Measurements from ENCODE around the gene FTCD. TPM values are rescaled to one million over a fixed set of nuclear protein-coding genes. Genes with fewer than 3 reads are reported as not detected.
A peak's percentile ranks its signal among the peaks of the same experiment; 100 is the strongest.

Gene FTCD
- total RNA-seq, 1 donor from 2014 or later, result 2.3 TPM

- DNase-seq (ENCODE audit: extremely low spot score, unreplicated experiment), result no peak
- no peaks in the 10 kb centered on the region for H3K27me3 Mint-ChIP-seq (ENCODE audit: unreplicated experiment)
- peaks cover 61% of the 10 kb centered on the region for H3K36me3 Mint-ChIP-seq (ENCODE audit: unreplicated experiment)
- H3K9me3 Mint-ChIP-seq (ENCODE audit: unreplicated experiment), result no peaks in the 10 kb centered on the region
- TF ChIP-seq CTCF (IDR thresholded peaks at IDR 0.05), result no peak
- no peaks in the 10 kb centered on the region for H3K4me1 Mint-ChIP-seq (ENCODE audit: unreplicated experiment)
- no peak overlapping the region for H3K4me3 Mint-ChIP-seq (ENCODE audit: unreplicated experiment)
- no peak overlapping the region for H3K27ac Mint-ChIP-seq (ENCODE audit: unreplicated experiment)
Measured at GRCh38 chr21:46199436-46200373, 44.3 kb upstream of the FTCD start.

DNA sequence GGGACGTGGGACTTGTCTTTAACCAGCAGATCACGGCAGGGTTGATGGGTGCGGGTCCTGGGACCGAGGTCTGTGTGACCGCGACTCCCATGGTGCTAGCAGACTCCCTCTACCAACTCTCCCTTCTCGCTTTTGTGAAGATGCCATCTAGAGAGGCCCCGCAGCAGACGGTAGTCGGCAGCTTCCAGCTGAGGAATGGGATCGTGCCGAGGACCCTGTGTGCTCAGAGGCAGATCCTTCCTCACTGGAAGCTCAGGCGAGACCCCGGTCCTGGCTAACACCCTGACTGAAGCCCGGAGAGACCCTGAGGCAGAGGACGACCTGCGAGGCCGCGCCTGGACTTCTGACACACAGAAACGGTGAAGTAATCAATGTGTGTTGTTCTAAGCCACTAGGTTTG lies 41.4 kb upstream of the FTCD start:
- Mint-ChIP-seq H3K9me3 (ENCODE audit: unreplicated experiment) (no peaks in the 10 kb centered on the region), H3K4me1 (ENCODE audit: unreplicated experiment) (no peaks in the 10 kb centered on the region), H3K27ac (ENCODE audit: unreplicated experiment) (no peak overlapping the region), H3K27me3 (ENCODE audit: unreplicated experiment) (no peaks in the 10 kb centered on the region), H3K4me3 (ENCODE audit: unreplicated experiment) (no peak overlapping the region), H3K36me3 (ENCODE audit: unreplicated experiment) (peaks cover 58% of the 10 kb centered on the region)
- no peak for TF ChIP-seq CTCF (IDR thresholded peaks at IDR 0.05)
- DNase-seq (ENCODE audit: extremely low spot score, unreplicated experiment), result peak; percentile 70

DNA sequence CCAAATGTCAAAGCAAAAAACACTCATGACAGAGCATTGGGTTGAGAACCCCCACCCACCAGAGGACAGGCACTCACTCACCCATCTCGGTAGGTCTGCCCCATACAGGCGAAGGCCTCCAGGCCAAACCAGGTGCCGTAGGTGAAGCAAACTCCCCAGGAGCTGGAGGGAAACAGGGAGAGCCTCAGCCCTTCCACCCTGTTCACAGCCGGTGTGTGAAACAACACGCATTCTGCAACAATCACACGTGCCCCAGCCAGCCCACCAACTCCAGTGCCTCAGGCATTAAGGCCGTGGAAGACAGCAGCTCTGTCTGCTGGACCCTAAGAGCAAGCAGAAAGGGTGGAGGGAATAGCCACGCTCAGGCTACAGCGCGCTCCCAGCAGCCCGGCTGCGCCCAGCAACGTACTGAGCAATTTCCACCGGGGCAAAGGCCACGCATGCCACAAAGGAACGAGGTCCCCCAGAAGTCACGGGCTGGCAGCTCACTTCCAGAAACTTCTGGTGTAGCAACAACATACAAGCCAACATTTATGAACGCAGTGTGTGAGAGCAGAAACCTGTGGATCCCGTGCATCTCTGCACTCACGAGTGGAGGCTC lies 40.3 kb upstream of the FTCD start:
- no peak overlapping the region for H3K27ac Mint-ChIP-seq (ENCODE audit: unreplicated experiment)
- DNase-seq (ENCODE audit: extremely low spot score, unreplicated experiment), result peak; percentile 71
- no peak overlapping the region for H3K4me3 Mint-ChIP-seq (ENCODE audit: unreplicated experiment)
- H3K9me3 Mint-ChIP-seq (ENCODE audit: unreplicated experiment), result no peaks in the 10 kb centered on the region
- peaks cover 9% of the 10 kb centered on the region for H3K4me1 Mint-ChIP-seq (ENCODE audit: unreplicated experiment)
- H3K27me3 Mint-ChIP-seq (ENCODE audit: unreplicated experiment), result no peaks in the 10 kb centered on the region
- TF ChIP-seq CTCF (IDR thresholded peaks at IDR 0.05), result no peak
- peaks cover 57% of the 10 kb centered on the region for H3K36me3 Mint-ChIP-seq (ENCODE audit: unreplicated experiment)

GRCh38 chr21:46194374-46195334 lies 39.3 kb upstream of the FTCD start:
- TF ChIP-seq CTCF (IDR thresholded peaks at IDR 0.05), result no peak
- H3K36me3 Mint-ChIP-seq (ENCODE audit: unreplicated experiment), result peaks cover 49% of the 10 kb centered on the region
- H3K4me1 Mint-ChIP-seq (ENCODE audit: unreplicated experiment), result peaks cover 17% of the 10 kb centered on the region
- DNase-seq (ENCODE audit: extremely low spot score, unreplicated experiment), result peak; percentile 81
- H3K4me3 Mint-ChIP-seq (ENCODE audit: unreplicated experiment), result no peak overlapping the region
- H3K27me3 Mint-ChIP-seq (ENCODE audit: unreplicated experiment), result no peaks in the 10 kb centered on the region
- H3K9me3 Mint-ChIP-seq (ENCODE audit: unreplicated experiment), result no peaks in the 10 kb centered on the region
- no peak overlapping the region for H3K27ac Mint-ChIP-seq (ENCODE audit: unreplicated experiment)

All from osteocyte (in vitro differentiated cells).